ENCODE results near the gene CHD9.

- TF ChIP-seq CTCF (IDR thresholded peaks at IDR 0.05) = no peak
- TF ChIP-seq POLR2A (IDR thresholded peaks at IDR 0.05; ENCODE audit: low read depth) = no peak
These were observed 147.1 kb downstream of the CHD9 start for GRCh38 chr16:53201900-53202299.
